Ishikawa (cell line): Measurements from ENCODE around the gene CCDC92B.

Source experiments
- CEBPB ChIP-seq: IDR thresholded peaks from 2 replicates; pipeline ENCODE4 v1.6.1; 2012
- EGR1 ChIP-seq: IDR thresholded peaks from 2 replicates; pipeline ENCODE4 v1.6.1; 2012
- EP300 ChIP-seq: IDR thresholded peaks from 2 replicates; pipeline ENCODE4 v1.6.1; 2012; ENCODE audit warnings: borderline replicate concordance
- FOXM1 ChIP-seq: IDR thresholded peaks from 2 replicates; pipeline ENCODE4 v1.6.1; 2012; ENCODE audit warnings: low read depth, borderline replicate concordance
- MAX ChIP-seq: IDR thresholded peaks from 2 replicates; pipeline ENCODE4 v1.6.1; 2012
- RAD21 ChIP-seq: IDR thresholded peaks from 2 replicates; pipeline ENCODE4 v1.6.1; 2012; ENCODE audit warnings: low read depth
- REST ChIP-seq: IDR thresholded peaks from 2 replicates; pipeline ENCODE4 v1.6.1; 2012; ENCODE audit warnings: low read depth, mild to moderate bottlenecking
- TAF1 ChIP-seq: IDR thresholded peaks from 2 replicates; pipeline ENCODE4 v1.6.1; 2012; ENCODE audit warnings: low read depth, mild to moderate bottlenecking
- TCF12 ChIP-seq: IDR thresholded peaks from 2 replicates; pipeline ENCODE4 v1.6.1; 2012; ENCODE audit warnings: low read depth
- TEAD4 ChIP-seq: IDR thresholded peaks from 2 replicates; pipeline ENCODE4 v1.6.1; 2012
- USF1 ChIP-seq: IDR thresholded peaks from 2 replicates; pipeline ENCODE4 v1.6.1; 2012

- no peak for TF ChIP-seq RAD21
- TF ChIP-seq TEAD4 = no peak
- no peak for TF ChIP-seq EP300
- no peak for TF ChIP-seq MAX
- TF ChIP-seq FOXM1 = no peak
- no peak for TF ChIP-seq TAF1
- no peak for TF ChIP-seq USF1
- TF ChIP-seq TCF12 = no peak
- no peak; the same call in 1 of the 2 replicates for TF ChIP-seq REST
- no peak for TF ChIP-seq EGR1
- no peak for TF ChIP-seq CEBPB
Observed at GRCh38 chr17:2745317-2746037, 4.0 kb downstream of the CCDC92B start.
